Kidney tubule cell (primary cell): ENCODE measurements around the gene PLEKHA7.

Experiments used
- DNase-seq: peaks from one replicate; pipeline ENCODE4 v3.0.0-alpha.2; 2018; ENCODE audit warnings: low spot score

PLEKHA7 gene

GRCh38 chr11:16843294-16843693 is 170.9 kb downstream of the PLEKHA7 start:
- no peak for DNase-seq

GRCh38 chr11:16841984-16842383 is 172.2 kb downstream of the PLEKHA7 start:
- DNase-seq = no peak

GRCh38 chr11:16841481-16841880 is 172.7 kb downstream of the PLEKHA7 start:
- DNase-seq = peak; percentile 57

- peak; percentile 62 for DNase-seq
These were observed 173.3 kb downstream of the PLEKHA7 start for GRCh38 chr11:16840951-16841350.

- DNase-seq = no peak
These were observed 174.4 kb downstream of the PLEKHA7 start for GRCh38 chr11:16839821-16840220.

- no peak for DNase-seq
These were observed 179.8 kb downstream of the PLEKHA7 start for GRCh38 chr11:16834384-16834783.

GRCh38 chr11:16833026-16833425 is 181.2 kb downstream of the PLEKHA7 start:
- no peak for DNase-seq

- DNase-seq = no peak
These were observed 182.0 kb downstream of the PLEKHA7 start for GRCh38 chr11:16832193-16832539.

- no peak for DNase-seq
These were observed 182.7 kb downstream of the PLEKHA7 start for GRCh38 chr11:16831316-16832192.

- DNase-seq = peak; percentile 3
These were observed 187.1 kb downstream of the PLEKHA7 start for GRCh38 chr11:16827139-16827538.

GRCh38 chr11:16825968-16826367 is 188.2 kb downstream of the PLEKHA7 start:
- DNase-seq = no peak

GRCh38 chr11:16825101-16825500 is 189.1 kb downstream of the PLEKHA7 start:
- DNase-seq = no peak

- peak; percentile 78 for DNase-seq
These were observed 193.7 kb downstream of the PLEKHA7 start for GRCh38 chr11:16820324-16821092.

- DNase-seq = no peak
These were observed 195.9 kb downstream of the PLEKHA7 start for GRCh38 chr11:16818284-16818683.

GRCh38 chr11:16817351-16817750 is 196.9 kb downstream of the PLEKHA7 start:
- DNase-seq = no peak

- no peak for DNase-seq
These were observed 197.6 kb downstream of the PLEKHA7 start for GRCh38 chr11:16816358-16817270.

- DNase-seq = no peak
These were observed 199.0 kb downstream of the PLEKHA7 start for GRCh38 chr11:16815047-16815767.

- no peak for DNase-seq
These were observed 199.7 kb downstream of the PLEKHA7 start for GRCh38 chr11:16814410-16815046.

- no peak for DNase-seq
These were observed 201.1 kb downstream of the PLEKHA7 start for GRCh38 chr11:16813126-16813525.

GRCh38 chr11:16812274-16812673 is 201.9 kb downstream of the PLEKHA7 start:
- no peak for DNase-seq
